Measurements from ENCODE around the gene TSC2.
"Not testable (repeated sequence)": the region's sequence is repeated elsewhere in the genome, so short reads cannot be mapped to it uniquely, and the experiment has no call there.

DNA sequence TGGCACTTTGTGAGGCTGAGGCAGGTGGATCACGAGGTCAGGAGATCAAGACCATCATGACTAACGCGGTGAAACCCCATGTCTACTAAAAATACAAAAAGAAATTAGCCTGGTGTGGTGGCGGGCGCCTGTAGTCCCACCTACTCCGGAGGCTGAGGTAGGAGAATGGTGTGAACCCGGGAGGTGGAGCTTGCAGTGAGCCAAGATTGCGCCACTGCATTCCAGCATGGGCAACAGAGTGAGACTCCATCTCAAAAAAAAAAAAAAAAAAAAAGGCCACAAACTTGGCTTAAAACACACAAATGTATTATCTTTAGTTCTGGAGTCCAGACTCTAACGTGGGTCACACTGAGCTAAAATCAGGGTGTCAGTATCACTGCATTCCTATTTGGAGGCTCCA lies 36.1 kb upstream of the TSC2 start:
- TF ChIP-seq, protein P1, sequence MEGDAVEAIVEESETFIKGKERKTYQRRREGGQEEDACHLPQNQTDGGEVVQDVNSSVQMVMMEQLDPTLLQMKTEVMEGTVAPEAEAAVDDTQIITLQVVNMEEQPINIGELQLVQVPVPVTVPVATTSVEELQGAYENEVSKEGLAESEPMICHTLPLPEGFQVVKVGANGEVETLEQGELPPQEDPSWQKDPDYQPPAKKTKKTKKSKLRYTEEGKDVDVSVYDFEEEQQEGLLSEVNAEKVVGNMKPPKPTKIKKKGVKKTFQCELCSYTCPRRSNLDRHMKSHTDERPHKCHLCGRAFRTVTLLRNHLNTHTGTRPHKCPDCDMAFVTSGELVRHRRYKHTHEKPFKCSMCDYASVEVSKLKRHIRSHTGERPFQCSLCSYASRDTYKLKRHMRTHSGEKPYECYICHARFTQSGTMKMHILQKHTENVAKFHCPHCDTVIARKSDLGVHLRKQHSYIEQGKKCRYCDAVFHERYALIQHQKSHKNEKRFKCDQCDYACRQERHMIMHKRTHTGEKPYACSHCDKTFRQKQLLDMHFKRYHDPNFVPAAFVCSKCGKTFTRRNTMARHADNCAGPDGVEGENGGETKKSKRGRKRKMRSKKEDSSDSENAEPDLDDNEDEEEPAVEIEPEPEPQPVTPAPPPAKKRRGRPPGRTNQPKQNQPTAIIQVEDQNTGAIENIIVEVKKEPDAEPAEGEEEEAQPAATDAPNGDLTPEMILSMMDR (IDR thresholded peaks at IDR 0.05), result not testable (repeated sequence)
- TF ChIP-seq POLR2A (IDR thresholded peaks at IDR 0.05), result not testable (repeated sequence)

All from Peyer's patch (tissue), 4 donors.